ENCODE measurements around the gene FNDC10. TPM values are rescaled to one million over a fixed set of nuclear protein-coding genes. Genes with fewer than 3 reads are reported as not detected.

FNDC10 gene
- total RNA-seq, 1 donor from 2014 or later = 9.2 TPM

DNA sequence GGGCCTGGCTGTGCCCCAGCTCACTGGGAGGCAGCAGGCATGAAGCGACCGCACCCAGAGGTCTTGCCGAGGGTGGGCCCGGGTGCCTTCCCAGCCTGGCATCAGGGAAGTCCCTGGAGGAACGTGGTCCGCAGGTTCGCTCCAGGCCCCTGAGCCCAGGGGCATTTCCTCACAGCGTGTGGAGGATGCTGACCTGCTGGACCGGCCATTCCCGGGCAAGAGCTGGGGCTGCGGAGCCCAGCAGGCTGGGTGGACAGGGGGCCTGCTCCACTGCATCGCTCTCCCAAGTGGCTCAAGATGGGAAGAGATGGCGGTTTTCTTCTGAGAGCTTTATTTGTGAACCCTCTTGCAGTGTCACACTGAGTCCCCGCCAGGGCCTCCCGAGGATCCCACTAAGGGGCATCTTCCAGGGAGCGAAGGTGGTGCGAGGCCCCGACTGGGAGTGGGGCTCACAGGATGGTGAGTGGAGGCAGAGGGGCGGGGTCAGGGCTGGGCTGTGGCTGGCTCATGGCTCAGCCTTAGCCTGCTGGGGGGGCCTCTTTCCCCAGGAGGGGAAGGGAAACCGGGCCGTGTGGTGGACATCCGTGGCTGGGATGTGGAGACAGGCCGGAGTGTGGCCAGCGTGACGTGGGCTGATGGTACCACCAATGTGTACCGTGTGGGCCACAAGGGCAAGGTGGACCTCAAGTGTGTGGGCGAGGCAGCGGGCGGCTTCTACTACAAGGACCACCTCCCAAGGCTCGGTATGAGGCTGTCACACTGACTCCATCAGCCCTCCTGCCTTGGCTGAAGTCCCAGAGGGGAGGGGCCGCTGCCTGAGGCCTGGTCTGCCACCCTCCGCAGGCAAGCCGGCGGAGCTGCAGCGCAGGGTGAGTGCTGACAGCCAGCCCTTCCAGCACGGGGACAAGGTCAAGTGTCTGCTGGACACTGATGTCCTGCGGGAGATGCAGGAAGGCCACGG, 24.8 kb upstream of the FNDC10 start:
- Histone ChIP-seq H3K36me3 (ENCODE audit: control insufficient read depth, insufficient read depth, low read length) (no peaks in the 10 kb centered on the region), H3K4me3 (ENCODE audit: low read depth, low read length) (no peak overlapping the region), H3K27me3 (ENCODE audit: control insufficient read depth, insufficient read depth, low read length) (peaks cover 3% of the 10 kb centered on the region)
- DNase-seq (ENCODE audit: low read depth) = no peak
- TF ChIP-seq, protein P1, sequence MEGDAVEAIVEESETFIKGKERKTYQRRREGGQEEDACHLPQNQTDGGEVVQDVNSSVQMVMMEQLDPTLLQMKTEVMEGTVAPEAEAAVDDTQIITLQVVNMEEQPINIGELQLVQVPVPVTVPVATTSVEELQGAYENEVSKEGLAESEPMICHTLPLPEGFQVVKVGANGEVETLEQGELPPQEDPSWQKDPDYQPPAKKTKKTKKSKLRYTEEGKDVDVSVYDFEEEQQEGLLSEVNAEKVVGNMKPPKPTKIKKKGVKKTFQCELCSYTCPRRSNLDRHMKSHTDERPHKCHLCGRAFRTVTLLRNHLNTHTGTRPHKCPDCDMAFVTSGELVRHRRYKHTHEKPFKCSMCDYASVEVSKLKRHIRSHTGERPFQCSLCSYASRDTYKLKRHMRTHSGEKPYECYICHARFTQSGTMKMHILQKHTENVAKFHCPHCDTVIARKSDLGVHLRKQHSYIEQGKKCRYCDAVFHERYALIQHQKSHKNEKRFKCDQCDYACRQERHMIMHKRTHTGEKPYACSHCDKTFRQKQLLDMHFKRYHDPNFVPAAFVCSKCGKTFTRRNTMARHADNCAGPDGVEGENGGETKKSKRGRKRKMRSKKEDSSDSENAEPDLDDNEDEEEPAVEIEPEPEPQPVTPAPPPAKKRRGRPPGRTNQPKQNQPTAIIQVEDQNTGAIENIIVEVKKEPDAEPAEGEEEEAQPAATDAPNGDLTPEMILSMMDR (IDR thresholded peaks at IDR 0.05; ENCODE audit: insufficient read depth, low read length, poor library complexity, severe bottlenecking) = no peak

- TF ChIP-seq, protein P1 (IDR thresholded peaks at IDR 0.05; ENCODE audit: insufficient read depth, low read length, poor library complexity, severe bottlenecking) = no peak
- Histone ChIP-seq H3K36me3 (ENCODE audit: control insufficient read depth, insufficient read depth, low read length) (no peaks in the 10 kb centered on the region), H3K4me3 (ENCODE audit: low read depth, low read length) (no peak overlapping the region), H3K27me3 (ENCODE audit: control insufficient read depth, insufficient read depth, low read length) (no peaks in the 10 kb centered on the region)
- no peak for DNase-seq (ENCODE audit: low read depth)
Measured at GRCh38 chr1:1623631-1624442, 23.9 kb upstream of the FNDC10 start.

DNA sequence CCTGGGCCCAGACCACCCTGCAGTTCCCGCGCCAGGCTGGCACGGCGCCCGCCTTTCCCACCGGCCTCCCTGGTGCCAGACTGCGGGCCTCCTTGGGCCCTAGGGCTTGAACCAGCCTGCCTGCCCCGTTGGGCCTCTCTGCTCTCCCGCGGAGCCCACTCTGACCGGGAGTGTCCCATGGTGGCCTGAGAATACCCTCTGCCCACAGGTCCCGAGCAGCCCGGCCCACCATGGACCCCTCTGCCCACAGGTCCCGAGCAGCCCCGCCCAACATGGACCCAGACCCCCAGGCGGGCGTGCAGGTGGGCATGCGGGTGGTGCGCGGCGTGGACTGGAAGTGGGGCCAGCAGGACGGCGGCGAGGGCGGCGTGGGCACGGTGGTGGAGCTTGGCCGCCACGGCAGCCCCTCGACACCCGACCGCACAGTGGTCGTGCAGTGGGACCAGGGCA, 23.3 kb upstream of the FNDC10 start:
- TF ChIP-seq, protein P1 (IDR thresholded peaks at IDR 0.05; ENCODE audit: insufficient read depth, low read length, poor library complexity, severe bottlenecking) = no peak
- Histone ChIP-seq H3K4me3 (ENCODE audit: low read depth, low read length) (no peak overlapping the region), H3K27me3 (ENCODE audit: control insufficient read depth, insufficient read depth, low read length) (no peaks in the 10 kb centered on the region), H3K36me3 (ENCODE audit: control insufficient read depth, insufficient read depth, low read length) (no peaks in the 10 kb centered on the region)
- DNase-seq (ENCODE audit: low read depth) = no peak

DNA sequence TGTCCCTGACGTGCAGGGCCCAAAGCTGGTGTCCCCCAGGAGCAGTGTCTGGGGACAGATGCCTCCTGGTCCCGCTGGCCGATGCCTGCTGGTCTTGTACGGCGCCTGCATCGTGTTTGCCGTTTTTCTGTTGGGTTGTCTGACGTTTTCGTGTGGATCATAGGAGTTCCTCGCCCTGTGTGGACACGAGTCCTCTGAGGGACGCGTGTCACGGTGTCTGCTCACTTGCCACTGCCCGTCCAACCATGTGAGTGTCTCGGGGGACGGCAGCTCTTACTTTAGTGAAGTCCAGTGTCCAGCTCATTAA, 22.8 kb upstream of the FNDC10 start:
- TF ChIP-seq, protein P1 (IDR thresholded peaks at IDR 0.05; ENCODE audit: insufficient read depth, low read length, poor library complexity, severe bottlenecking) = no peak

GRCh38 chr1:1622010-1622787, 22.3 kb upstream of the FNDC10 start:
- H3K36me3 ChIP-seq (ENCODE audit: control insufficient read depth, insufficient read depth, low read length) = no peaks in the 10 kb centered on the region
- H3K4me3 ChIP-seq (ENCODE audit: low read depth, low read length) = no peak overlapping the region
- H3K27me3 ChIP-seq (ENCODE audit: control insufficient read depth, insufficient read depth, low read length) = no peaks in the 10 kb centered on the region
- TF ChIP-seq, protein P1 (IDR thresholded peaks at IDR 0.05; ENCODE audit: insufficient read depth, low read length, poor library complexity, severe bottlenecking) = no peak
- DNase-seq (ENCODE audit: low read depth) = no peak

More for the DNA sequence above, 22.8 kb upstream of the FNDC10 start:
- DNase-seq (ENCODE audit: low read depth) = no peak
- H3K36me3 ChIP-seq (ENCODE audit: control insufficient read depth, insufficient read depth, low read length) = no peaks in the 10 kb centered on the region
- no peak overlapping the region for H3K4me3 ChIP-seq (ENCODE audit: low read depth, low read length)
- H3K27me3 ChIP-seq (ENCODE audit: control insufficient read depth, insufficient read depth, low read length) = no peaks in the 10 kb centered on the region
